AG04449 (cell line): ENCODE measurements around the gene NCBP1.
A peak's percentile ranks its signal among the peaks of the same experiment; 100 is the strongest.
"Not testable (repeated sequence)": the region's sequence is repeated elsewhere in the genome, so short reads cannot be mapped to it uniquely, and the experiment has no call there.

ENCODE experiments used
- CTCF ChIA-PET: fragments of 350-600 bp; formaldehyde crosslinking; extraction: SDS; loops from one replicate; lab custom pipeline; 2021; ENCODE audit warnings: antibody characterized with exemption; lab: Yijun Ruan, JAX
- POLR2A ChIA-PET: fragments of 400-600, 350-600 bp; formaldehyde crosslinking; extraction: SDS; loops from one replicate; lab custom pipeline; 2020; ENCODE audit warnings: antibody characterized with exemption, inconsistent platforms; lab: Yijun Ruan, JAX
- DNase-seq: peaks from one replicate; pipeline ENCODE4 v3.0.0-alpha.2; 2010; ENCODE audit warnings: low read depth, low spot score
- H3K4me3 ChIP-seq: 2 replicates; pipeline ENCODE4 v1.5.1; 2011; ENCODE audit warnings: low read depth, mild to moderate bottlenecking, control low read depth, low read length
- CTCF ChIP-seq: IDR thresholded peaks from one replicate; pipeline ENCODE4 v1.5.1; 2011; ENCODE audit warnings: mild to moderate bottlenecking, moderate library complexity, low read length, control low read depth, inconsistent platforms; ENCODE audit not compliant: insufficient read depth; ENCODE audit errors: missing control alignments

Gene NCBP1

GRCh38 chr9:97601228-97601898, 32.3 kb upstream of the NCBP1 start:
- CTCF ChIA-PET, result interaction anchor here (0.9 to 28.7 kb wide), 5 partner anchors 9 to 744 kb away, joined by 3 to 780 read pairs (median 18); no protein-coding TSS in a partner anchor
- no peak for TF ChIP-seq CTCF
- no peak overlapping the region for H3K4me3 ChIP-seq
- DNase-seq, result no peak
- POLR2A ChIA-PET, result no interaction called here

- POLR2A ChIA-PET, result no interaction called here
- CTCF ChIA-PET, result interaction anchor here (1.2 to 28.7 kb wide), 6 partner anchors 10 to 746 kb away, joined by 3 to 780 read pairs (median 11); partner anchors contain the start of gene TDRD7
- TF ChIP-seq CTCF, result no peak
- DNase-seq, result no peak
- no peak overlapping the region for H3K4me3 ChIP-seq
Measured at GRCh38 chr9:97602430-97602829, 31.2 kb upstream of the NCBP1 start.

- POLR2A ChIA-PET, result interaction anchor here (0.6 kb wide), 1 partner anchor 28 kb away, joined by 3 read pairs; the partner anchor contains the start of gene TSTD2
- CTCF ChIA-PET, result interaction anchor here (1.0 to 28.7 kb wide), 4 partner anchors 10 to 748 kb away, joined by 3 to 780 read pairs (median 25); no protein-coding TSS in a partner anchor
- H3K4me3 ChIP-seq, result no peak overlapping the region
- no peak for DNase-seq
- no peak for TF ChIP-seq CTCF
Measured at GRCh38 chr9:97604901-97605645, 28.5 kb upstream of the NCBP1 start.

- peak; percentile 63 for TF ChIP-seq CTCF
- peak; percentile 5 for DNase-seq
- no peak overlapping the region for H3K4me3 ChIP-seq
- ChIA-PET POLR2A (interaction anchor here (0.6 kb wide), 1 partner anchor 644 kb away, joined by 3 read pairs; no protein-coding TSS in a partner anchor), CTCF (interaction anchor here (0.5 to 28.7 kb wide), 34 partner anchors 8 to 759 kb away, joined by 3 to 780 read pairs (median 5); partner anchors contain the start of genes NCBP1, TDRD7, TMOD1 and TSTD2)
Measured at GRCh38 chr9:97615439-97616072, 18.1 kb upstream of the NCBP1 start.

- H3K4me3 ChIP-seq, result no peak overlapping the region
- DNase-seq, result no peak
- TF ChIP-seq CTCF, result no peak
- ChIA-PET CTCF (interaction anchor here (1.0 to 3.1 kb wide), 4 partner anchors 19 to 206 kb away, joined by 4 to 28 read pairs (median 9); partner anchors contain the start of gene TDRD7), POLR2A (no interaction called here)
Measured at GRCh38 chr9:97617939-97618416, 15.6 kb upstream of the NCBP1 start.

GRCh38 chr9:97620063-97620462, 13.6 kb upstream of the NCBP1 start:
- CTCF ChIA-PET, result interaction anchor here (0.6 to 3.1 kb wide), 4 partner anchors 9 to 209 kb away, joined by 3 to 28 read pairs (median 9); no protein-coding TSS in a partner anchor
- DNase-seq, POLR2A ChIA-PET, H3K4me3 ChIP-seq: not testable (repeated sequence)

GRCh38 chr9:97622483-97622882, 11.1 kb upstream of the NCBP1 start:
- H3K4me3 ChIP-seq, DNase-seq, POLR2A ChIA-PET: not testable (repeated sequence)
- CTCF ChIA-PET, result interaction anchor here (1.0 to 1.4 kb wide), 2 partner anchors 24 to 210 kb away, joined by 3 read pairs; partner anchors contain the start of gene TDRD7
